ENCODE measurements around the gene PRICKLE2. TPM values are rescaled to one million over a fixed set of nuclear protein-coding genes. Genes with fewer than 3 reads are reported as not detected.

PRICKLE2 gene
- total RNA-seq, 6 experiments from 2014 or later: 2.4 to 4.4 (median 3.3) TPM

DNA sequence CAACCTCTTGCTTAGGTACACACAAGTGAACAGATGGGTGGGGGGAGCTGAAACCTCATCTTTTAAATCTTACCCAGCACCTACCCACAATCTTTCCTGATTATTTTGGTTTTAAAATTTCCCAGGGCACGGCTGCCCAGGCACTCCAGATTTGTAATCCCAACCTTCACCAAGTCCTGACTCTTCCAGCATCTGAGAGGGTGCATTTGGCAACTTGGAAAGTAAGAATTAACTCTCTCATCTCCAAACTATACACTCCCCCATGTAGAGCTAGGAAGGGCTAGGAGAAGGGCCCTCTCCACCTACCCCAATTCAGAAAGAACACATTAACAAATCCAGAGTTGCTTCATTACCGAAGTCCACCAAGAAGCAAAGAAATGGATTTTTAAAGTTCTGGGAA is 41.7 kb upstream of the PRICKLE2 start:
- TF ChIP-seq POLR2A (IDR thresholded peaks at IDR 0.05): no peak
- TF ChIP-seq CTCF (IDR thresholded peaks at IDR 0.05): no peak
- peak overlapping the region; percentile 42 to 53 (median 46) for H3K4me3 ChIP-seq
- DNase-seq (no peak), ATAC-seq (peak in 2 of 4 donors; percentile 4 to 6)
- peak overlapping the region; percentile 49 to 69 (median 60) for H3K27ac ChIP-seq
- no peaks in the 10 kb centered on the region for H3K27me3 ChIP-seq
- no peaks in the 10 kb centered on the region for H3K9me3 ChIP-seq
- intact Hi-C loops (cut with DNase I): no loop called here
- WGBS (ENCODE audit: insufficient coverage, low coverage, low lambda C conversion rate, missing lambda C conversion rate): 26% methylated on average over 2 of the region's 2 CpGs
- peaks cover 0 to 27% (median 0%) of the 10 kb centered on the region in 4 donors for H3K4me1 ChIP-seq
- no peaks in the 10 kb centered on the region for H3K36me3 ChIP-seq

DNA sequence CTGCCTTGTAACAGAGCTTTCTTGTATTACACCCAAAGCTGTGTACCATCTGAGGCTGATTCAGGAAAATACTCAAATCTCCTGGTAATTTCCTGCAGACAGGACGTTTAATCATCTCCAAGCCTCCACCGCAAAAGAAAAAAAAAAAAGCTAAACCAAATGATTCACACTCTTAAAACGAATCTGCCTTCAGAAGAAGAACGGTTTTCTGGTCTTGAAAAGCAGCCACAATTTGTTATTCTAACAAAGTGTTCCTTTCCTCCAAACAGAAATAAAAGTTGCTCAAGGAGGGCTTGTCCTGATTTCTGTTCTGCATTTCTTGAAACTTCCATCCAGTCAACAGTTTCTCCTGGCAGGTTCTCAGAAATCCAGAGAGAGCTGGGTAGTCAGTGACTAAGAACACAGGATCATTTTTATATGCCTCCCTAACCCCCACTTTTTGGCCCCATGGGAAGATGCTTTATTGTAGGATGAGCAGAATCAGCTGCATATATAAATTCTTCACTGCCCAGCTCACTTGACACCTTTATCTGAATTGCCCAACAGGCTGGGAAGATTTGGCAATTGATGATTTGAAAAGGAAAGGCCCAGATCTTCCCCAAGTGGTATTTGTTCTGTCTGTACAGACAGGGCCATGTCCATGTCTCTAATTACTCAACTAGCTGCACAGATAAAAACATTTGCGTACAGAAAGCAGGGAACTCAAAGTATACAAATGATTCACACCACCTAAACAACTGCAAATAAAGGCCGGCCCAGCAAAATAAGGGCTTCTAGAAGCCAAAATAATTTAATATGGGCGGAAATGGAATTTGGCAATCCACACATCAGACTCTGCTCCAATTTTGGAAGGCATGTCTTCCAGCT is 41.0 kb upstream of the PRICKLE2 start:
- Histone ChIP-seq H3K27ac (peak overlapping the region; percentile 49 to 69 (median 60)), H3K36me3 (no peaks in the 10 kb centered on the region), H3K4me3 (peak overlapping the region in 1 of 3 donors; percentile 53), H3K4me1 (peaks cover 0 to 27% (median 0%) of the 10 kb centered on the region in 4 donors), H3K9me3 (no peaks in the 10 kb centered on the region), H3K27me3 (no peaks in the 10 kb centered on the region)
- intact Hi-C loops (cut with DNase I): no loop called here
- no peak for DNase-seq
- peak; percentile 69 to 88 (median 77) for ATAC-seq
- WGBS (ENCODE audit: insufficient coverage, low coverage, low lambda C conversion rate, missing lambda C conversion rate): 23% methylated on average over 7 of the region's 7 CpGs
- no peak for TF ChIP-seq POLR2A (IDR thresholded peaks at IDR 0.05)
- TF ChIP-seq CTCF (IDR thresholded peaks at IDR 0.05): no peak

DNA sequence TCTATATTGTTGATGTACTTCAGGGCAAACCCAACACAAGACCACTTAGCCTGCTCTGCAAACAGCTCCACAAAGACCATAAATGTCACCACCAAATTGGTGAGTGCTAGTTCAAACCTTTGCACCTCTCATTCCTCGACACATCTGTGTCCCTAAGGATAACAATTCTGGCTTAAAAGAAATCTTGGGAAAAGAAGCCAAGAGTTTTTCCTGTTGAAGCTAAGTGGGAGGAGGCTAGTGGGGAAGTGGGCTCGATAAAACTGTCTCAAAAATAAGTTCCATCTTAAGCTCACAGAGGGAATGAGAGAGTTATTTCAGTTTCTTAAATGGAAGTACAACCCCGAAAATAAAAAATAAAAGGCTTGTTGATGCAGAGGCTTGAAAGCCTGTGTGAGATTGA is 40.4 kb upstream of the PRICKLE2 start:
- H3K27ac ChIP-seq: peak overlapping the region; percentile 49 to 69 (median 60)
- intact Hi-C loops (cut with DNase I): no loop called here
- peak overlapping the region in 1 of 3 donors; percentile 8 for H3K4me3 ChIP-seq

GRCh38 chr3:64264501-64265109 is 39.3 kb upstream of the PRICKLE2 start:
- DNase-seq: no peak

More for the DNA sequence above, 40.4 kb upstream of the PRICKLE2 start:
- WGBS (ENCODE audit: insufficient coverage, low coverage, low lambda C conversion rate, missing lambda C conversion rate): 35% methylated on average over 3 of the region's 3 CpGs
- no peaks in the 10 kb centered on the region for H3K36me3 ChIP-seq
- ATAC-seq: no peak
- no peak for TF ChIP-seq CTCF (IDR thresholded peaks at IDR 0.05)
- no peak for TF ChIP-seq POLR2A (IDR thresholded peaks at IDR 0.05)
- DNase-seq: no peak
- H3K4me1 ChIP-seq: peaks cover 0 to 27% (median 0%) of the 10 kb centered on the region in 4 donors
- H3K9me3 ChIP-seq: no peaks in the 10 kb centered on the region
- H3K27me3 ChIP-seq: no peaks in the 10 kb centered on the region

More at GRCh38 chr3:64264501-64265109, 39.3 kb upstream of the PRICKLE2 start:
- no peak for TF ChIP-seq CTCF (IDR thresholded peaks at IDR 0.05)
- 47% methylated on average over 4 of the region's 4 CpGs for whole genome bisulfite sequencing (ENCODE audit: insufficient coverage, low coverage, low lambda C conversion rate, missing lambda C conversion rate)
- intact Hi-C loops (cut with DNase I): no loop called here
- Histone ChIP-seq H3K4me1 (peaks cover 0 to 27% (median 0%) of the 10 kb centered on the region in 4 donors), H3K36me3 (no peaks in the 10 kb centered on the region), H3K4me3 (no peak overlapping the region), H3K27ac (no peak overlapping the region), H3K27me3 (no peaks in the 10 kb centered on the region), H3K9me3 (no peaks in the 10 kb centered on the region)
- ATAC-seq: no peak

All from right lobe of liver (tissue), 6 donors.